Stimulated activated naive CD8-positive, alpha-beta T cell treated with anti-CD3 and anti-CD28 coated beads, Interleukin-15, Interleukin-2, amounts not matched to agents 100 ng/mL and 50 ng/mL, for 24 hours (primary cell): ENCODE data around the gene AADACL2.

Experiments used
- H3K27ac Mint-ChIP-seq: one replicate; pipeline ENCODE4 v1.8.0; 2021; ENCODE audit warnings: mild to moderate bottlenecking, mixed read lengths
- H3K27me3 Mint-ChIP-seq: one replicate; pipeline ENCODE4 v1.8.0; 2021; ENCODE audit warnings: mixed read lengths
- H3K36me3 Mint-ChIP-seq: one replicate; pipeline ENCODE4 v1.8.0; 2021; ENCODE audit warnings: low read depth, mixed read lengths
- H3K4me1 Mint-ChIP-seq: one replicate; pipeline ENCODE4 v1.8.0; 2021; ENCODE audit warnings: low read depth, mixed read lengths
- H3K4me3 Mint-ChIP-seq: one replicate; pipeline ENCODE4 v1.8.0; 2021; ENCODE audit warnings: mild to moderate bottlenecking, mixed read lengths
- H3K9me3 Mint-ChIP-seq: one replicate; pipeline ENCODE4 v1.8.0; 2021; ENCODE audit warnings: mixed read lengths

AADACL2 gene

DNA sequence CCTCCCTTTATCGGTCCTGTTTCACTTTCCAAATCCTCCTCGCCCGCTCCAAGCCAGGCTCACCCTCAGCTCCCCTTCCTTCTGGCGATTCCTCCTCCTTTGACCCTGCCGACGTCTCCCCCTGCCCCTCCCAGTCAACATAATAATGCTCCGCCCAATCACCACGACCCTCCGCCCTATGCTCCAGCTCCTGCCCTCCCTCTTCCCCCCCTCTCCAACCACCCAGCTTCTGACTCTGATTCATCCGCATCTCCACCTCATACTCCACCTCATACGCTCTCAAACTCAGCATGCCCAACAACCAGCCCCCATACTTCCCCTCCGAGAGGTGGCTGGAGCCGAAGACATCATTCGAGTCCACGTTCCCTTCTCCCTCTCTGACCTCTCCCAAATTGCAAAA, 73.1 kb downstream of the AADACL2 start:
- Mint-ChIP-seq H3K36me3 (no peaks in the 10 kb centered on the region), H3K9me3 (peaks cover 13% of the 10 kb centered on the region), H3K4me1 (no peaks in the 10 kb centered on the region), H3K27me3 (no peaks in the 10 kb centered on the region), H3K27ac (no peak overlapping the region), H3K4me3 (no peak overlapping the region)
